Right renal pelvis (tissue), 4 donors: ENCODE measurements around the gene SLC2A4RG. TPM values are rescaled to one million over a fixed set of nuclear protein-coding genes. Genes with fewer than 3 reads are reported as not detected.
"Not testable (repeated sequence)": the region's sequence is repeated elsewhere in the genome, so short reads cannot be mapped to it uniquely, and the experiment has no call there.

ENCODE experiments used
- DNase-seq, 4 donors: peaks; one replicate each; pipeline ENCODE4 v3.0.0-alpha.2; 2013; ENCODE audit warnings: low read depth in 4 of 4, low spot score in 3 of 4, missing footprints in 1 of 4
- polyA plus RNA-seq, 4 donors: library from polyadenylated mRNA; unstranded; fragments of 120-200 nt; gene quantifications; one replicate each; pipeline ENCODE4 v1.2.1, GENCODE V29; 2013; ENCODE audit not compliant: insufficient read length in 4 of 4

The SLC2A4RG gene
- polyA plus RNA-seq, 4 donors, result 75.7 to 142 (median 80.1) TPM

- no peak for DNase-seq
Observed at GRCh38 chr20:63773571-63774241, 34.1 kb downstream of the SLC2A4RG start.

GRCh38 chr20:63774306-63774705 lies 34.7 kb downstream of the SLC2A4RG start:
- DNase-seq, result no peak

GRCh38 chr20:63775096-63775978 lies 35.8 kb downstream of the SLC2A4RG start:
- peak; percentile 69 to 78 (median 74) for DNase-seq

GRCh38 chr20:63776875-63777274 lies 37.3 kb downstream of the SLC2A4RG start:
- DNase-seq, result not testable (repeated sequence)

- no peak for DNase-seq
Observed at GRCh38 chr20:63777614-63778013, 38.0 kb downstream of the SLC2A4RG start.

GRCh38 chr20:63778034-63778752 lies 38.6 kb downstream of the SLC2A4RG start:
- DNase-seq, result no peak

GRCh38 chr20:63778857-63779256 lies 39.3 kb downstream of the SLC2A4RG start:
- no peak for DNase-seq

- DNase-seq, result no peak
Observed at GRCh38 chr20:63781181-63781580, 41.6 kb downstream of the SLC2A4RG start.

- no peak for DNase-seq
Observed at GRCh38 chr20:63782051-63782471, 42.5 kb downstream of the SLC2A4RG start.

GRCh38 chr20:63782521-63782971 lies 43.0 kb downstream of the SLC2A4RG start:
- DNase-seq, result no peak

- no peak for DNase-seq
Observed at GRCh38 chr20:63783970-63784369, 44.4 kb downstream of the SLC2A4RG start.

GRCh38 chr20:63785691-63786131 lies 46.1 kb downstream of the SLC2A4RG start:
- DNase-seq, result no peak

- DNase-seq, result no peak
Observed at GRCh38 chr20:63787302-63787701, 47.7 kb downstream of the SLC2A4RG start.

GRCh38 chr20:63787749-63788148 lies 48.2 kb downstream of the SLC2A4RG start:
- no peak for DNase-seq

GRCh38 chr20:63789836-63790571 lies 50.4 kb downstream of the SLC2A4RG start:
- no peak for DNase-seq

GRCh38 chr20:63790572-63791168 lies 51.1 kb downstream of the SLC2A4RG start:
- DNase-seq, result no peak

- no peak for DNase-seq
Observed at GRCh38 chr20:63791497-63792156, 52.1 kb downstream of the SLC2A4RG start.

GRCh38 chr20:63792866-63793265 lies 53.3 kb downstream of the SLC2A4RG start:
- no peak for DNase-seq
